Cardiac muscle cell (in vitro differentiated cells and primary cell): Measurements from ENCODE around the gene POLR3H. TPM values are rescaled to one million over a fixed set of nuclear protein-coding genes. Genes with fewer than 3 reads are reported as not detected.
A peak's percentile ranks its signal among the peaks of the same experiment; 100 is the strongest.

Source experiments
- DNase-seq, 2 donors: peaks; one replicate each; pipeline versions ENCODE4 v3.0.0 to v3.0.0-alpha.2; 2010 to 2017; ENCODE audit warnings: low read depth in 1 of 2, low spot score in 1 of 2
- H3K27ac ChIP-seq: fragments of 200-600 bp; sonication (generic); 2 replicates; pipeline ENCODE4 v1.5.1; 2016
- H3K27me3 ChIP-seq: fragments of 200-600 bp; sonication (generic); 2 replicates; pipeline ENCODE4 v1.6.0; 2016; ENCODE audit warnings: control low read depth
- H3K36me3 ChIP-seq: fragments of 200-600 bp; sonication (generic); 2 replicates; pipeline ENCODE4 v1.5.1; 2016; ENCODE audit warnings: control low read depth
- H3K4me1 ChIP-seq: fragments of 200-600 bp; sonication (generic); 2 replicates; pipeline ENCODE4 v1.8.1; 2017; ENCODE audit warnings: low read depth, mild to moderate bottlenecking, mixed run types
- H3K4me3 ChIP-seq: fragments of 200-600 bp; sonication (generic); 2 replicates; pipeline ENCODE4 v1.5.1; 2016; ENCODE audit warnings: mild to moderate bottlenecking
- H3K9me3 ChIP-seq: fragments of 200-600 bp; sonication (generic); 2 replicates; pipeline ENCODE4 v1.5.1; 2017; ENCODE audit warnings: low read depth, mild to moderate bottlenecking, control low read depth
- polyA plus RNA-seq: library from polyadenylated mRNA; unstranded; fragments of >200 nt; fragmentation: Nextera tagmentation; extraction: Ambion mirVana; gene quantifications from 2 replicates; pipeline ENCODE4 v1.2.1, GENCODE V29; 2016
- total RNA-seq: library from RNA; depleted of rRNA; stranded (reverse); fragments of >200 nt; gene quantifications from 2 replicates; pipeline ENCODE4 v1.2.3, GENCODE V29; 2016
- TF ChIP-seq, protein P1 (sequence below): IDR thresholded peaks from 2 replicates; pipeline ENCODE4 v1.5.1; 2012; ENCODE audit warnings: low read depth, mild to moderate bottlenecking, low read length

POLR3H gene
- total and polyA plus RNA-seq, 2 experiments from 2014 or later: 11.4 to 30.9 TPM

DNA sequence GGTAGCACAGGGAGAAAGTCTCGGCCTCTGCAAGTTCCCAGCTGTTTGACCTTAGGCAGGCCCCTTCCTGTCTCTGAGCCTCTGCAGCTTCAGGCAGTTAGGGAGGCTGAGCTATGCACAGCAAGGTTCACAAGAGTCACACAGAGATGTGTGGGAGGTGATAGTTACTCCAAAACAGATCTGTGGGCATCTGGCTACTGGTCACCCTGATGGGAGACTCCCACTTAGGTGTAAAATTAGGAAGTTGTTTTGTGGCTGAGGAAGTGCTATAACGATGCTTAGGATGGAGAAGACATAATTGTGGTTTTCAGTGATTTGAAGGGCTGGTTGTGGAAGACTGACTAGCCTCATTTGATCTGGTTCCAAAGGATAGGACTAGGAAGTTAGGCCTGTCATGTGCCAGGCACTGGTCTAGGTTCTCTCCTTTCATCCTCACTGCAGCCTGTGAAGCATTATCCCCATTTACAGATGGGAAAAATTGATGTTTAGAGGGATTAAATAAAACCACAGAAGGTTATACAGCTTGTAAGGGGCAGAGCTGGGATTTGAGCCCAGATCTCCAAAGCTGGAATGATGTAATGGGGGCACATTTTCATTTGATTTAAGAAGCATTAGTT lies 61.8 kb downstream of the POLR3H start:
- peaks cover 10% of the 10 kb centered on the region for H3K4me1 ChIP-seq
- no peaks in the 10 kb centered on the region for H3K27me3 ChIP-seq
- TF ChIP-seq, protein P1, sequence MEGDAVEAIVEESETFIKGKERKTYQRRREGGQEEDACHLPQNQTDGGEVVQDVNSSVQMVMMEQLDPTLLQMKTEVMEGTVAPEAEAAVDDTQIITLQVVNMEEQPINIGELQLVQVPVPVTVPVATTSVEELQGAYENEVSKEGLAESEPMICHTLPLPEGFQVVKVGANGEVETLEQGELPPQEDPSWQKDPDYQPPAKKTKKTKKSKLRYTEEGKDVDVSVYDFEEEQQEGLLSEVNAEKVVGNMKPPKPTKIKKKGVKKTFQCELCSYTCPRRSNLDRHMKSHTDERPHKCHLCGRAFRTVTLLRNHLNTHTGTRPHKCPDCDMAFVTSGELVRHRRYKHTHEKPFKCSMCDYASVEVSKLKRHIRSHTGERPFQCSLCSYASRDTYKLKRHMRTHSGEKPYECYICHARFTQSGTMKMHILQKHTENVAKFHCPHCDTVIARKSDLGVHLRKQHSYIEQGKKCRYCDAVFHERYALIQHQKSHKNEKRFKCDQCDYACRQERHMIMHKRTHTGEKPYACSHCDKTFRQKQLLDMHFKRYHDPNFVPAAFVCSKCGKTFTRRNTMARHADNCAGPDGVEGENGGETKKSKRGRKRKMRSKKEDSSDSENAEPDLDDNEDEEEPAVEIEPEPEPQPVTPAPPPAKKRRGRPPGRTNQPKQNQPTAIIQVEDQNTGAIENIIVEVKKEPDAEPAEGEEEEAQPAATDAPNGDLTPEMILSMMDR: no peak
- H3K36me3 ChIP-seq: no peaks in the 10 kb centered on the region
- H3K9me3 ChIP-seq: no peaks in the 10 kb centered on the region
- H3K4me3 ChIP-seq: no peak overlapping the region
- no peak for DNase-seq
- no peak overlapping the region for H3K27ac ChIP-seq

DNA sequence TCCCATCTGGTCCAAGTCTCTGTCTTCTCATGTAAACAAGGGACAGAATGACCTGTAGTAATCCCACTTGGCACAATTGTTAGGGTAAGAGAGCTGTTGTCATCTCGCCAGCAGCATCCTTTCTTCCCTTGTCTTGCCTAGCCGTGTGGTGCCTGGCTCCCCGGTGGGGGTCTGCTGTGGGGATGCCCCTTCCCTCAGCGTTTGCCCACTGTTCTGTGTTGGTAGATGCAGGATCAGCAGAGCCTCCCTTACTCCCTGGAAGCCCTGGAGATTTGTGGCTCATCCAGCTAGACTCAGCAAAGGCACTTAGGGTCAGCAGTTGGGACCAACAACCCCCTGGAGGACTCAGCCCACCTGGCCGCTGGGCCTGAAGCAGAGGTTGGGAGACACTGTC lies 62.3 kb downstream of the POLR3H start:
- no peaks in the 10 kb centered on the region for H3K36me3 ChIP-seq

DNA sequence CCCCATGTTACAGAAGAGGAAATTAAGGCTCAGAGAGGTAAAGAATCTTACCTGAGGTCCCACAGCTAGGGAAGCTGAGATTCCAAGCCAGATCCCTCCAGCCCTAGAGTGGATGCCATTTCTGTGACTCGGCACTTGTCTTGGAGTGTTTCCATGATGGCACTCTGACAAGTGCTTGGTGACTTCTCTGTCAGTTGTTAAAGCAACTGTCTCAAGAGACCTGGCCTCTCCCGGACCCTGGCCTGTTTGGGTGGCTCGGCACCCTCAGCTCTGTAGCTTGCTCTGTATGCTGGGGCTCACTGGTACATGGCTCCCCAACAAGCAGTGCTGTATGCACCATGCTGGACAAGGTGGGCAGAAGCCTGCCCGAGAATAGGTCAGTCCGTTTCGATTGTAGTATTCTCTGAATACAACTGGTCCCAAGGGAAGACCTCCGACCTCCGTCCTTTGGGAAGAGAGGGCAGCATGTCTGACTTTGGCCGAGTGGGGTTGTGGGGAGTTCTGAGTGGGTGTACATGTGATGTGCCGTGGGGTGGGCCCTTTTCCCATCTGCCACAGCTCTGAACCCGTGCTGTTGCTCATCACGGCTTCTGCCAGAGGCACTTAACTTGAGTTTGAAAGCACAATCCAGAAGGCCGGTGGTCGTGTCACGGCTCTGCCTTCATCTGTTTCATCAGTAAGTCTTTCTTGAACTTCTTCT lies 63.0 kb downstream of the POLR3H start:
- H3K4me3 ChIP-seq: no peak overlapping the region

More for the DNA sequence above, 62.3 kb downstream of the POLR3H start:
- no peak for DNase-seq
- Histone ChIP-seq H3K4me1 (peaks cover 8% of the 10 kb centered on the region), H3K9me3 (no peaks in the 10 kb centered on the region), H3K4me3 (no peak overlapping the region), H3K27me3 (no peaks in the 10 kb centered on the region), H3K27ac (no peak overlapping the region)
- TF ChIP-seq, protein P1: no peak

DNA sequence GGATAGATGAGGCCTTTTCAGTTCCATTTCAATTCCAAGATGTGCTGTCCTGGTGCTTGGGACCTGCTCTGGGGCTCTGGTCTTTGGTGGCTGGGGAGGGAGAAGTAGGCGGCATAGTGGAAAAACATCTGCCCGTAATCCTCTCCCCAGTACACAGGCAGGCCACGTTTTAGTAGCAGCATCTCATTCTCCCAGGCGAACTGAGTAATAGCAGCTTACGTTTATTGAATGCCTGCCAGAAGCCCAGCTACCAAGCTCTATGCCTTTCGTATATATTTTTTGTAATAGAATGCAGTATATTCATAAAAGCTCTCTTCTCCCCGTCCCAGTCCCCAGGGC lies 63.9 kb downstream of the POLR3H start:
- Histone ChIP-seq H3K27ac (peak overlapping the region; percentile 14), H3K27me3 (no peaks in the 10 kb centered on the region), H3K9me3 (no peaks in the 10 kb centered on the region), H3K4me1 (peaks cover 8% of the 10 kb centered on the region), H3K4me3 (no peak overlapping the region), H3K36me3 (no peaks in the 10 kb centered on the region)
- TF ChIP-seq, protein P1: no peak
- no peak for DNase-seq

More for the DNA sequence above, 63.0 kb downstream of the POLR3H start:
- H3K36me3 ChIP-seq: no peaks in the 10 kb centered on the region
- DNase-seq: no peak
- TF ChIP-seq, protein P1: no peak
- H3K4me1 ChIP-seq: peaks cover 8% of the 10 kb centered on the region
- peak overlapping the region; percentile 14 for H3K27ac ChIP-seq
- H3K9me3 ChIP-seq: no peaks in the 10 kb centered on the region
- H3K27me3 ChIP-seq: no peaks in the 10 kb centered on the region

DNA sequence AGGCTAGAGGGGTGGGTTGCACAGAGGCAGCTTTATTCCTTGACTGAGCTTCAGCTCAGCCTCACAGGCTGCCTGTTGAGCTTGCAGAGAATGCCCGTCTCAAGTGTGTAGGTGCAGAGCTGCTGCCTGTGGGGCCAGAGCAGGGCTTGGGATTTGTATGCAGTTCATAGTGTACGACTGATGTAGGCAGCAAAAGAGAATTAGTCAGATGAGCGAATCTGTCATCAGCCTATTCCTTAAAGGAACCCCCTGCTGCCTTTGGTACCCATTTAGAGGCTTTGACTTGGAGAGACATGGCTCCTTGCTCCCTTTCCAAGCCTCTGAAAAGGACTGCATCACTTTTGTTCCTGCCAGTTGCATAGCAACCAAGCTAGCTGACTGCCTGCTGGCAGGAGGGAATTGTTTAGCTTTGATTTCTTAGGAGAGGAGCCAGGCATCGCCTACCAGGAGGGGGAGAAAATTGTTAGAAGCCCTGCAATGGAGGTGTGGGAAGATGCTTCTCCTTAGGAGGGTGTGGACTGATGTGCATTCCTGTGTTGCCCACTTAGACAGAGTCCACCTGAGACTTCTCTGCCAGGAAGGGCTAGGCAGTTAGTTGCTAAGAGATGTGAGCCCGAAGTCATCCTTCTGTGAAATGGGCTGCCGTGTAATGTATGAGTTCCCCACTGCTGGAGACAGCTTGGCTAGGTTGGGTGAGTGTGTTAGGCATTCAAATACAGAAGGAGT lies 64.4 kb downstream of the POLR3H start:
- no peak overlapping the region for H3K4me3 ChIP-seq
- no peaks in the 10 kb centered on the region for H3K27me3 ChIP-seq
- no peaks in the 10 kb centered on the region for H3K9me3 ChIP-seq
- H3K36me3 ChIP-seq: no peaks in the 10 kb centered on the region
- peak overlapping the region; percentile 0 for H3K27ac ChIP-seq
- TF ChIP-seq, protein P1: no peak
- peak in 1 of 2 donors; percentile 38 for DNase-seq
- H3K4me1 ChIP-seq: peaks cover 8% of the 10 kb centered on the region
